Natural killer cell (primary cell): ENCODE data around the gene ESPL1. TPM values are rescaled to one million over a fixed set of nuclear protein-coding genes. Genes with fewer than 3 reads are reported as not detected.
A peak's percentile ranks its signal among the peaks of the same experiment; 100 is the strongest.

ENCODE experiments used
- ATAC-seq, 3 donors: fragments of 150-1000 bp in 2 of 3; fragments of 200-7000 bp in 1 of 3; cut with Tn5 transposase; 1 replicate in 1 of 3; 2 replicates in 2 of 3; pipeline ENCODE4 v1.10.0; 2021; ENCODE audit warnings: mild to moderate bottlenecking in 2 of 3, moderate library complexity in 2 of 3
- DNase-seq, 2 donors: peaks; one replicate each; pipeline versions ENCODE4 v3.0.0 to v3.0.0-alpha.2; 2013 to 2021; ENCODE audit warnings: mixed read lengths in 1 of 2
- H3K27ac ChIP-seq: one replicate; pipeline ENCODE4 v1.5.1; 2013; ENCODE audit warnings: mild to moderate bottlenecking, low read length
- H3K27me3 ChIP-seq: one replicate; pipeline ENCODE4 v1.6.1; 2013; ENCODE audit warnings: low read length; ENCODE audit not compliant: control insufficient read depth, insufficient read depth
- H3K36me3 ChIP-seq: one replicate; pipeline ENCODE4 v1.6.1; 2013; ENCODE audit warnings: low read length; ENCODE audit not compliant: control insufficient read depth, insufficient read depth
- H3K4me1 ChIP-seq: one replicate; pipeline ENCODE4 v1.6.1; 2013; ENCODE audit warnings: low read length; ENCODE audit not compliant: control insufficient read depth, insufficient read depth
- H3K4me3 ChIP-seq: one replicate; pipeline ENCODE4 v1.5.1; 2013; ENCODE audit warnings: low read length
- H3K9me3 ChIP-seq: one replicate; pipeline ENCODE4 v1.6.1; 2013; ENCODE audit warnings: low read length; ENCODE audit not compliant: control insufficient read depth, insufficient read depth
- H3K27ac Mint-ChIP-seq, 2 donors: one replicate each; pipeline ENCODE4 v1.8.0; 2022; ENCODE audit warnings: mild to moderate bottlenecking in 2 of 2, mixed read lengths in 2 of 2, moderate library complexity in 1 of 2
- H3K27me3 Mint-ChIP-seq, 2 donors: one replicate each; pipeline ENCODE4 v1.8.0; 2022; ENCODE audit warnings: low read depth in 2 of 2, mixed read lengths in 2 of 2
- H3K36me3 Mint-ChIP-seq: one replicate; pipeline ENCODE4 v1.8.0; 2022; ENCODE audit warnings: mixed read lengths
- H3K4me1 Mint-ChIP-seq, 2 donors: one replicate each; pipeline ENCODE4 v1.8.0; 2022; ENCODE audit warnings: mixed read lengths in 2 of 2
- H3K4me3 Mint-ChIP-seq: one replicate; pipeline ENCODE4 v1.8.0; 2022; ENCODE audit warnings: mild to moderate bottlenecking, moderate library complexity, mixed read lengths
- H3K9me3 Mint-ChIP-seq, 2 donors: one replicate each; pipeline ENCODE4 v1.8.0; 2022; ENCODE audit warnings: mixed read lengths in 2 of 2
- CTCF ChIP-seq: fragments of 200-600 bp; IDR thresholded peaks from one replicate; pipeline ENCODE4 v1.8.0; 2022; ENCODE audit warnings: antibody characterized with exemption
- WGBS: methylation state at CpG from one replicate; pipeline ENCODE4 v1.1.7; 2013; ENCODE audit warnings: missing lambda C conversion rate; ENCODE audit not compliant: insufficient coverage; 5-methylcytosine and 5-hydroxymethylcytosine counted together
- intact Hi-C: fragments of 100-400 bp; cut with micrococcal nuclease; formaldehyde crosslinking; loops from one replicate; pipeline ENCODE4 v1.14.2; 2022
- total RNA-seq, 4 donors: library from RNA; stranded (reverse); fragments of 120-200 nt in 1 of 4; gene quantifications; one replicate each; pipeline versions ENCODE4 v1.2.3 to v1.2.4, GENCODE V29; 2013 to 2022

ESPL1 gene
- total RNA-seq, 3 donors from 2014 or later (not counting 1 experiment from before 2014, with no cell fraction given), result 1.9 to 5.8 (median 3.1) TPM

- Mint-ChIP-seq H3K27me3 (peaks cover 13 to 33% of the 10 kb centered on the region in 2 donors), H3K4me3 (no peak overlapping the region), H3K4me1 (peaks cover 11 to 18% of the 10 kb centered on the region in 2 donors), H3K9me3 (no peaks in the 10 kb centered on the region), H3K36me3 (no peaks in the 10 kb centered on the region), H3K27ac (peak overlapping the region in 1 of 2 donors; percentile 39)
- Histone ChIP-seq H3K4me1 (peaks cover 11% of the 10 kb centered on the region), H3K27me3 (peaks cover 11% of the 10 kb centered on the region), H3K27ac (no peak overlapping the region), H3K4me3 (no peak overlapping the region), H3K9me3 (no peaks in the 10 kb centered on the region), H3K36me3 (no peaks in the 10 kb centered on the region)
- WGBS, result 7% methylated on average over 11 of the region's 11 CpGs
- no peak for TF ChIP-seq CTCF
- peak in 2 of 3 donors; percentile 80 to 85 for ATAC-seq
- DNase-seq, result no peak
- intact Hi-C loops, result no loop called here
Measured at GRCh38 chr12:53338017-53338416, 69.9 kb downstream of the ESPL1 start.

GRCh38 chr12:53338916-53339315, 70.8 kb downstream of the ESPL1 start:
- intact Hi-C loops, result no loop called here
- Mint-ChIP-seq H3K4me3 (no peak overlapping the region), H3K9me3 (no peaks in the 10 kb centered on the region), H3K27ac (no peak overlapping the region), H3K27me3 (peaks cover 13 to 28% of the 10 kb centered on the region in 2 donors), H3K4me1 (peaks cover 16 to 24% of the 10 kb centered on the region in 2 donors), H3K36me3 (no peaks in the 10 kb centered on the region)
- no peak overlapping the region for H3K4me3 ChIP-seq
- ATAC-seq (no peak), DNase-seq (no peak)
- peaks cover 11% of the 10 kb centered on the region for H3K27me3 ChIP-seq
- no peak overlapping the region for H3K27ac ChIP-seq
- H3K9me3 ChIP-seq, result no peaks in the 10 kb centered on the region
- TF ChIP-seq CTCF, result no peak
- no peaks in the 10 kb centered on the region for H3K36me3 ChIP-seq
- 73% methylated on average over 3 of the region's 6 CpGs for WGBS
- H3K4me1 ChIP-seq, result peaks cover 11% of the 10 kb centered on the region

GRCh38 chr12:53340398-53340797, 72.3 kb downstream of the ESPL1 start:
- DNase-seq (no peak), ATAC-seq (no peak)
- no peak overlapping the region for H3K4me3 ChIP-seq
- WGBS, result 70% methylated on average over 9 of the region's 9 CpGs
- TF ChIP-seq CTCF, result no peak
- intact Hi-C loops, result loop anchor here (10.0 kb wide), 1 partner anchor 276 kb away; no protein-coding TSS in a partner anchor
- peaks cover 22% of the 10 kb centered on the region for H3K4me1 ChIP-seq
- H3K27ac ChIP-seq, result no peak overlapping the region
- Mint-ChIP-seq H3K27me3 (peaks cover 13 to 23% of the 10 kb centered on the region in 2 donors), H3K9me3 (no peaks in the 10 kb centered on the region), H3K36me3 (no peaks in the 10 kb centered on the region), H3K4me1 (peaks cover 22 to 36% of the 10 kb centered on the region in 2 donors), H3K27ac (no peak overlapping the region), H3K4me3 (no peak overlapping the region)
- peaks cover 10% of the 10 kb centered on the region for H3K27me3 ChIP-seq
- no peaks in the 10 kb centered on the region for H3K9me3 ChIP-seq
- H3K36me3 ChIP-seq, result no peaks in the 10 kb centered on the region

Other genes starting within 250 kb of the ESPL1 start
- gene TNS2, start 218.2 kb upstream of the ESPL1 start, total RNA-seq, result 1 to 10 TPM in 2 of 3 donors, under 1 TPM in 1; 0.95 to 1.8 (median 1.0) TPM
- 10 to 100 TPM; 32.6 to 48.0 (median 42.6) TPM for gene SPRYD3, start 188.9 kb upstream of the ESPL1 start, total RNA-seq
- under 1 TPM in 1 of 3 donors, not detected in 2; 0.61 TPM for gene IGFBP6, start 170.6 kb upstream of the ESPL1 start, total RNA-seq
- gene SOAT2, start 164.8 kb upstream of the ESPL1 start, total RNA-seq, result not detected
- gene ZNF740, start 87.6 kb upstream of the ESPL1 start, total RNA-seq, result 10 to 100 TPM; 37.1 to 65.9 (median 45.3) TPM
- 10 to 100 TPM; 50.8 to 54.4 (median 53.0) TPM for gene CSAD, start 87.4 kb upstream of the ESPL1 start, total RNA-seq
- 100 to 1,000 TPM; 329 to 441 (median 439) TPM for gene ITGB7, start 61.0 kb upstream of the ESPL1 start, total RNA-seq
- 10 to 100 TPM; 24.0 to 30.6 (median 27.5) TPM for gene RARG, start 36.1 kb upstream of the ESPL1 start, total RNA-seq
- gene PFDN5, start 27.2 kb downstream of the ESPL1 start, total RNA-seq, result 100 to 1,000 TPM; 365 to 450 (median 439) TPM
- 10 to 100 TPM; 22.8 to 30.6 (median 28.1) TPM for gene MYG1, start 31.4 kb downstream of the ESPL1 start, total RNA-seq
- gene AAAS, start 53.3 kb downstream of the ESPL1 start, total RNA-seq, result 10 to 100 TPM; 34.3 to 50.4 (median 45.0) TPM
- gene SP7, start 68.1 kb downstream of the ESPL1 start, total RNA-seq, result under 1 TPM in 1 of 3 donors, not detected in 2; 0.07 TPM
- 10 to 100 TPM; 84.6 to 96.3 (median 88.5) TPM for gene SP1, start 111.9 kb downstream of the ESPL1 start, total RNA-seq
- not detected for gene AMHR2, start 155.6 kb downstream of the ESPL1 start, total RNA-seq
- gene PRR13, start 173.4 kb downstream of the ESPL1 start, total RNA-seq, result 100 to 1,000 TPM; 214 to 233 (median 231) TPM
- 1,000 to 10,000 TPM in 1 of 3 donors, 100 to 1,000 TPM in 2; 910 to 1,083 (median 943) TPM for gene PCBP2, start 183.8 kb downstream of the ESPL1 start, total RNA-seq
- gene MAP3K12, start 231.2 kb downstream of the ESPL1 start, total RNA-seq, result 10 to 100 TPM; 15.3 to 21.8 (median 21.8) TPM
- gene TARBP2, start 233.0 kb downstream of the ESPL1 start, total RNA-seq, result 10 to 100 TPM; 23.8 to 35.1 (median 33.7) TPM
- gene NPFF, start 239.2 kb downstream of the ESPL1 start, total RNA-seq, result not detected